Renal cortical epithelial cell (primary cell): ENCODE measurements around the gene MAP6D1. TPM values are rescaled to one million over a fixed set of nuclear protein-coding genes. Genes with fewer than 3 reads are reported as not detected.
A peak's percentile ranks its signal among the peaks of the same experiment; 100 is the strongest.
"Not testable (repeated sequence)": the region's sequence is repeated elsewhere in the genome, so short reads cannot be mapped to it uniquely, and the experiment has no call there.

Experiments
- DNase-seq: peaks from one replicate; pipeline ENCODE4 v3.0.0-alpha.2; 2011; ENCODE audit warnings: low read depth
- total RNA-seq: library from RNA; depleted of rRNA; stranded (reverse); fragments of >200 nt; gene quantifications from 2 replicates; pipeline ENCODE4 v1.2.3, GENCODE V29; 2014

MAP6D1 gene
- total RNA-seq, 1 donor from 2014 or later = 2.5 TPM

DNA sequence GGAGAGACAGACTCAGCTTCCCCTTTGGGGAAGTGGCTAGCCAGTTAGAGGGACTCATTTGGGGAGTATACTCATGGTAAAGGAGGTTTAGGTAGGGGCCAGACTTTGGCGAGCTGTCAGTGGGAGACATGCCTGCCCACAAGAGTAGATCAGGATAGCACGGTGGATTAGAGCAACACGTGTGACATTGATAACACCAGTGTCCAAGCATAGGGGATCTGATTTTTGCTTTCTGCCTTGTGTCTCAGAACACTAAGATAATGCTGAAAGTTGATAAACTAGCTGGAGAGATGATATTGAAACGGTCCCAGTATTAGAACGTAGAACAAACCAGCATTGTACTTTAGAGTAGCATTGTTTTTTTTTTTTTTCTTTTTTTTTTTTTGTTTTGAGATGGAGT lies 25.9 kb downstream of the MAP6D1 start:
- no peak for DNase-seq

DNA sequence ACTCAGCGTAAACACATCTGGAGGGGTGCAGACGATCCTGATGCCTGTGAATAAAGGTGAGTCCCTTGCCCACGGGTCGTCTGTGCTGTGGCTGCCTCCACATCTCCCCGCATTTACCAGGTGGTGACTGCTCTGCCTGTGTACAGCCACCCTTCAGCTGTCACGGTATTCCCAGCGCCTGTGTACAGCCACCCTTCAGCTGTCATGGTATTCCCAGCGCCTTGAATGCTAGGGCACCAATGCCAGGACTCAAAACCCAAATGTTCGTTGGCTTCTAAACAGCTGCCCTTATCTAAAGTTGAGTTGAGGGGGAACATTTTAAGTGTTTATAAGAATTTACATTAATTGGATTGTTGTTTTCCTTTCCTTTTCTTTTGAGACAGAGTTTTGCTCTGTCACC lies 27.4 kb downstream of the MAP6D1 start:
- DNase-seq = no peak

DNA sequence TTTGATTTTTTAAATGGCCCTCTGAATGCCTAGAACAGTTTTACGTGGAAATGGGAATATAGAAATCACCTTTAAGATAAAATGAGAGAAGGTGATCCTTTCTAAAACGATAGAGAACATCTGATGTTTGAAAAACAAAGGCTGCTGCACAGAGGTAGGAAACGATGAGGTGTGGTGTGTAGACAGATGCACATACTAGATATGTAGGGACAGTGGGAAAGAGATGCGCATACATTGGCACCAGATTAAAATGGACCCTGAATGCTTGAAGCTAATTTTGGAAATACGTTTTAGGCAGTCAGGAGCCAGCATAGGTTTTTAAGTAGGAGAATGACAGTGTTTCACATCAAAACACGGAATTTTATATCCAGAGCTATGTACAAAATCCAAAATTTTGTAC lies 29.0 kb downstream of the MAP6D1 start:
- DNase-seq = no peak

DNA sequence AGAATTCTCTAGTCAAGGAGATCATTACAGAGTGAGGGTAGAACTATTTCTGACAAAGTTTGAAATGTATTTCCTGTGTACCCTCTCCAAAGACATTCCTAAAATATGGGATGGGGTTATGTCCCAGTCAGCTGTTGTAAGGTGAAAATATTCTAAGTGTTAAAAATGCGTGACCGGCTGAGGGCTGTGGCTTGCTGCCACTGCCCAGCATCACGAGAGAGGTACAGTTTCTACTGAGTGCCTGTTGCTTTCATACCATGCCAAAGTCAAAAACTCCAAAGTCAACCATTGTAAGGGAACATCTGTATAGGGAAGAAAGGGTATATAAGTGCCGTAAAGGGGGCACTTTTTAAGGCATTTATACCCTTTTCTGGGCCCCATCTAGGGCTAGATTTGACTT lies 30.9 kb downstream of the MAP6D1 start:
- no peak for DNase-seq

DNA sequence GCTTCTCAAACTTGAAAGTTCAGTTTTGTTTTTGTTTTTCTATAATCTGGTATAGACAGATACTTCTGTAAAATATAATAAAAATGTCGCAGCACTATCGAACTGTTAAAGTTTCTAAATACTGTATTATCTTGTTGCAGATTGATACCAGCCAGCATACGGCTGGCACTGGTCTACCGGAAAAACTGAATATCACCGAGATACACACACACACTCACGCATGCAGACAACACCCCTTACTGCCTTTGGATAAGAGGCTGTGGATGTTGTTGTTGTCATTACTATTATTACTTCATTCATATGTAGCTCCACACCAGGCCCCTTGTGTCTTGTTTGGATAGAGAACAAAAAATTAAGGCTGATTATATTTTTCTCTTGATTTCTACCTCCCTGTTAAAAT lies 32.4 kb downstream of the MAP6D1 start:
- DNase-seq = no peak

DNA sequence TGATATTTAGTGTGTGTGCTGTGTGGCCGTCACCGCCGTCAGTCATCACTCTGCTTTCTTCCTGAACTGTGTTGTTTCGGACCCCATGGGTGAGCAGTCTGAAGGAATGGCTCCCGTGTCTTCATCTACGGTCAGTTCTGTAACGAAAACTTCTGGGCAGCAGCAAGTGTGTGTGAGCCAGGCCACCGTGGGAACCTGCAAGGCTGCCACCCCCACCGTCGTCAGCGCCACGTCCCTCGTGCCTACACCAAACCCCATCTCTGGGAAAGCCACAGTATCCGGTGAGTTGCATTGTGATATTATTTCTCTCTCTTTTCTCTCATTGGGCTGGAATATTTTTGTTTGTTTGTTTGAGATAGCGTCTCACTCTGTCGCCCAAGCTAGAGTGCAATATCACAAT lies 34.7 kb downstream of the MAP6D1 start:
- DNase-seq = no peak

DNA sequence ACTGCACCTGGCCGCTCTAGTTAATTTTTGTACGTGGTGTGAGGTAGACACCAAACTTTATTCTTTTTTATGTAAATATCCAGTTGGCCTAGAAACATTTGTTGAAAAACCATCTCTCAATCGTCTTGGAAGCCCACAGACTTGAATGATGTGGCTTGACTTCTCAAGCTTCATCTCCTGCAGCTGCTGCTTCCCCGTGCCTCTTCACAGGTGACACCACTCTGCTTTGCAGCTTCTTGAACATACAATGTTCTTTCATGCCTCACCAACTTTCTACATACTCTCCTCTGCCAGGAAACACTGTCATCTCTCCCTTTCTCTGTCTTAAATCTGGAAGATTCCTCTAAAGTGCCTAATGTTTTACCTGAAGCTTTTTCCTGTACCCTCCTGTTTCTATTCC lies 35.6 kb downstream of the MAP6D1 start:
- no peak for DNase-seq

DNA sequence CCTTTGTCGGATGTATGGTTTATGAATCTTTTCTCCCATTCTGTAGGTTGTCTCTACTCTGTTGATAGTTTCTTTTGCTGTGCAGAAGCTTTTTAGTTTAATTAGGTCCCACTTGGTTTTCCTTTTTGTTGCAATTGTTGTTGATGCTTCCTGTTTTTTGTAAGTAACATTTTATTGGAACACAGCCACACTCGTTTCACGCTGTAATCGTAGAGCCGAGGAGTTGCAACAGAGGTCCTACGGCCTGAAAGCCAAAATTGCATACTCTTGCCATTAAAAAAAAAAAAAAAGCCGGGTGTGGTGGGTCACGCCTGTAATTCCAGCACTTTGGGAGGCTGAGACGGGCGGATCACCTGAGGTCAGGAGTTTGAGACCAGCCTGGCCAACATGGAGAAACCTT lies 40.9 kb downstream of the MAP6D1 start:
- DNase-seq = not testable (repeated sequence)

DNA sequence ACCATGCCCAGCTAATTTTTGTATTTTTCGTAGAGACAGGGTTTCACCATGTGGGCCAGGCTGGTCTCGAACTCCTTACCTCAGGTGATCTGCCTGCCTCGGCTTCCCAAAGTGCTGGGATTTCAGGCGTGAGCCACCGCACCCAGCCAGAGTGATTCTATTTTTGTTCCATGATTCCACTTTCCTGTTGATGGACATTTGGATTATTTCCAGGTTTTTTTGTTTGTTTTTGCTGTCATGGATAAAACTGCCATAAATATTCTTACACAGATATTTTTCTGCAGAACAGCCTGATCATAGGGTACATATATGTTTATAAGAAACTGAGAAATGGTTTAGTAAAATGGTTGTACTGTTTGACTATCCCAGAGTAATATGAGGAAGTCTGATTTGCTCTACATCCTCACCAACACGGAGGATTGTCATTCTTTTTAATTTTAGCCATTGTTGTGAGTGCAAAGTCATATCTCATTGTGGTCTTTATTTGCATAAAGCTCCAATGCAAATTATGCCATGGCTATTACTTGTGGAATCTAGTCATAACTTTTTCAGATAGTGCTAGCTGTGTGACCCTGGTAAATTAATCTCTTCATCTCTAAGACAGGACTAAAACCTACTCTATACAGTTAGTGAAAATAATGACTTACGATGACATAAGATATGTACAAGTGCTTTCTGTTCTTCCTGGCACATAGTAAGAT lies 42.7 kb downstream of the MAP6D1 start:
- DNase-seq = no peak

DNA sequence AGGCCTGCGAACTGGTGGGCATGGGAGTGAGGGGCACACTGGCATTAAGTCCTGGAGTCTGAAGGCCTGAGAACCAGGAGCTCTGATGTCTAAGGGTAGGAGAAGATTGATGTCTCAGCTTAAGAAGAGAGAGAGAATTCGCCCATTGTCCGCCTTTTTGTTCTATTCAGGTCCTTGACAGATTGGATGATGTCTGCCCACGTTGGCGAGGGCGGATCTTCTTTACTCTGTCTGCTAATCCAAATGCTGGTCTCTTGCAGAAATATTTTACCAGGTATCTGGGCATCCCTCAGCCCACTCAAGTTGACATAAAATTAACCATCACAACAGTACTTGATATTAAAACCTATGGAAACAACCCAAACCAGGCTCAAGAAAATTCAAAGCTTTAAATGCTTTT lies 44.1 kb downstream of the MAP6D1 start:
- no peak for DNase-seq

DNA sequence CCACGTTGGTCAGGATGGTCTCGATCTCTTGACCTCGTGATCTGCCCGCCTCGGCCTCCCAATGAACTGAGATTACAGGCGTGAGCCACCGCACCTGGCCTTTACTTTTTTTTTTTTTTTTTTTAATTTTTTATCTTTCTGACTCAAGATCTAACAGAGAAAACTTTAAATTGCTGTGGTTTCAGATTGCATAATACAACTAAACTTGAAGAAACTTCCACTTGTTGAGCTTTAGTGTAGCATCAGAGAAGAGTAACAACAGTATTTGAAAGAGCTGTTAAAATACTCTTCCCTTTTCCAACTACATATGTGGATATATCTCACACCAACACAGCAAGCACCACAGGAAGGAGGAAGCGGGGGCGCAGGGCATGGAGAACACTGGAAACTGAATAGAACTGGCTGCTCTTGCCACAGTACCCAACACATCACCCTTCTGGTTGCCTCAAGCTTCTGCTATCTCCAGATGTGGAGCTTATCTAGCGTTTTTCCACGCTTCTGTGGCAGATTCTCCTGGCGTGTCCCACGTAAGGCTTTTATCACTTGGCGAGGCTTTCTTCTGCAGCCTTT lies 45.4 kb downstream of the MAP6D1 start:
- no peak for DNase-seq

DNA sequence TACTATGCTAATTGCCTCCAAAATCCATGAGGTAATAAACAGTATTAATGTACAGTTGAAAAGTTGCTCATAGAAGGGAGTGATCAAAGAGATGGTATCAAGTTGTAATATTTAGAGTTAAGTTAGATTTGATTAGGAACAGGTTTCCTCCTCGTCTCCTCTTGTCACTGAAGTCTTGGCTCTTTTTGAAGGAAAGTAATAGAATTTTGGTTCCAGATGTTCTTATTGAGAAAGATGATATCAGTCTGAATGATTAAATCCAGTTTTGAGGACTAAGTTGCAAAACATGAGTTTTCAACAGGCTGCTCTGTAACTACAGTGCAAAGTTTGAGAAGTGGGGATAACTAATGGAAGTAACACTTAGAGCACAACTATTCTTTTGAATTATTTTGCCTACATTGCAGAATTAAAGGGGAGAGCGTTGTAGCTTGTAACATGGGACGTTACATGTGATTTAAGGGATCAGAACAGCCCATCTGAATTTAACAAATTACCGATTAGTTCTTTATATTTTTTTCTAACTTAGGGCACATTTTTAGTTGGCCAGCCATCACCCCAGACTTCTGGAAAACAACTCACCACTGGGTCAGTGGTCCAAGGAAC lies 48.3 kb downstream of the MAP6D1 start:
- no peak for DNase-seq

DNA sequence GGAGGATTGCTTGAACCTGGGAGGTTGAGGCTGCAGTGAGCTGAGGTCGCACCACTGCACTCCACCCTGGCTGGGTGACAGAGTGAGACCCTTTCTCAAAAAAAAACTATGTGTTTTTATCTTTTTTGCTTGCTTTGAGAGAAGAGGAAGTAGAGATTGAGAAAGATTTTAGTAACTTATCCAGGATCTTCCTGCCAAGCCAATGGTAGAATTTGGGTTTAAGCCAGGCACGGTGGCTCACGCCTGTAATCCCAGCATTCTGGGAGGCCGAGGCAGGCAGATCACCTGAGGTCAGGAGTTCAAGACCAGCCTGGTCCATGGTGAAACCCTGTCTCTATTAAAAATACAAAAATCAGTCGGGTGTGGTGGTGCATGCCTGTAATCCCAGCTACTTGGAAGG lies 48.9 kb downstream of the MAP6D1 start:
- not testable (repeated sequence) for DNase-seq

DNA sequence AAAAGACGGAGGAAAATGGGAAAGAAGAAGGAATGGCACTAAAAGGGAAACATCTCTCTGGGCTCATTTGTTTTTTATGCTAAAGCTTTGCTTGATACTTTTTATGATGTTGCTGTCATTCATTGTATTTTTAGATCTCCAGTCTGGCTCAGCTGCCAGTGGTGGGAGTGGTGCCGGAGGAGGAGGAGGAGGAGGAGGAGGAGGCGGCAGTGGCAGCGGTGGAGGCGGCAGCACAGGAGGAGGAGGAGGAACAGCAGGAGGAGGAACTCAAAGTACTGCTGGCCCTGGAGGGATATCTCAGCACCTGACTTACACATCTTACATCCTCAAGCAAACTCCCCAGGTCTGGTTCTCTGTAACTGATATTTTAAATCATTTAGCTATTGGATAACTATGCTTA lies 49.6 kb downstream of the MAP6D1 start:
- DNase-seq = no peak

DNA sequence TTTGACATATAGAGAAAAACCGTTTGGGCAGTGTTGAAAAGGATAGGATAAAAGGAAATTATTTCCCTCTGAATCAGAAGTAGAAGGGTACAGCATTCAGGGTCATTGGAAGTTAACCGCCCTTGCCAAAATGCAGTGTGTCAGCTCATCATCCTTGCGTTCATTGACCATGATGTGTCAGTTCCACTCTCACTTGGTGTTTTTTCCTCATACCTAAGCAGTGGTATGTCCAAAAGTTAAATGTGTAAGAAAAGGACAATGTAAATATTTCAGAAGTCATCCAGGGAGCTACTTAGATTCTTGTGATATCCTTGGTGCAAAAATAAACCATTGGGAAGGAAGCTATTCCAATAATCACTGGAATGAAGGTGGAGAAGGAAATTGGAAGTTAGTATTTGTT lies 50.7 kb downstream of the MAP6D1 start:
- peak; percentile 13 for DNase-seq

DNA sequence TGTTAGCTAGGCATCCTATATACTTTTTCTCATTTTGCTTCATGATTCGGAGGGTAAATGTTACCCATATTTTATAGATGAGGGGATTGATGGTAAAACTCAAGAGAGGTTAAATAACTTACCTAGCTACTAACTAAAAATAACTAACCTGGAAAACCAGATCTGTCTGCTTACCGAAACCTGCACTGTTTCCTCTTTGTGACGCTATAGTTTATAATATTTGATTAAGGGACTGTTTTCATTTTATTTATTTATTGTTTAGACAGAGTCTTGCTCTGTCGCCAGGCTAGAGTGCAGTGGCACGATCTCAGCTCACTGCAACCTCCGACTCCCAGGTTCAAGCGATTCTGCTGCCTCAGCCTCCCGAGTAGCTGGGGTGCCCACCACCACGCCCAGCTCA lies 55.9 kb downstream of the MAP6D1 start:
- DNase-seq = no peak

DNA sequence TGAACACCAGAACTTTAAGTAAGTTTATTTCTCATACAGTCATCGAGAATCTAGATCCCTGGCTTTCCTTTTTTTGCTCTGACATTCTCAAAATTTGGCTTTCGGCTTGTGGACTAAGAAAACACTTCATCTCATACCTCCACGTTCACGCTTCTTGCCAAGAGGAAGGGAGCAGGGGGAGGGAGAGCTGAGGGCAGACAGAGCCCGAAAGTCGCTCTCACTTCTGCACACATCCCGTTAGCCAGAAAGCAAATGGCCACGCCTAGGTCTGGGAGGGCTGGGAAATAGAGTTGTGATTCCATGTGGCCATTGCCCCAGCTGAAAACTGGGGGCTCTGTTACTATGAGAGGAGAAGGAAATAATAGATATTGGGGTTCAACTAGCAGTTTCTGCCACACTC lies 57.3 kb downstream of the MAP6D1 start:
- no peak for DNase-seq

DNA sequence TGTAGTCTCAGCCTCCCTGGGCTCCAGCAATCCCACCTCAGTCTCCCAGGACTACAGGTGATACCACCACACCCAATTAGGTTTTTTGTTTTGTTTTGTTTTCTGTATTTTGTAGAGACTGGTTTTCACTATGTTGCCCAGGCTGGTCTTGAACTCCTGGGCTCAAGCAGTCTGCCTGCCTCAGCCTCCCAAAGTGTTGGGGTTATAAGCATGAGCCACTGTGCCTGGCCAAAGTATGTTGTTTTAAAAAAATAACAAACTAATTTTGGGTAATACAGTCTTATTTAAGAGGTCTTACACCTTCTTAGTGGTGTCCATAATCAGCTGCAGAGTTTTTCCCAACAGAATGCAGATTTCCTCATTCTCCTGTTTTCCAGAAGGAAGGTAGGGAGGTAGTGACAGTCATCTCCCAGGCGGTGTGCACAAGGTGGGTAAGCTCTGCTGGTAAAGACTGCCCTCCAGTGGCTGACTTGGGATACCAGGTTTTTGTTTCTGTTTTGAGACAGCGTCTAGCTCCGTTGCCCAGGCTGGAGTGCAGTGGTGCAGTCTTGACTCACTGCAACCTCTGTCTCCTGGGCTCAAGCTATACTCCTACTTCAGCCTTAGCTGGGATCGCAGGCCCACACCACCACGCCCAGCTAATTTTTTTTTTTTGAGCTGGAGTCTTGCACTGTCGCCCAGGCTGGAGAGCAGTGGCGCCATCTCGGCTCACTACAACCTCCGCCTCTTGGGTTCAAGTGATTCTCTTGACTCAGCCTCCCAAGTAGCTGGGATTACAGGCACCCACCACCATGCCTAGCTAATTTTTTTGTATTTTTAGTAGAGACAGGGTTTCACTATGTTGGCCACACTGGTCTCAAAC lies 58.4 kb downstream of the MAP6D1 start:
- peak; percentile 76 for DNase-seq

DNA sequence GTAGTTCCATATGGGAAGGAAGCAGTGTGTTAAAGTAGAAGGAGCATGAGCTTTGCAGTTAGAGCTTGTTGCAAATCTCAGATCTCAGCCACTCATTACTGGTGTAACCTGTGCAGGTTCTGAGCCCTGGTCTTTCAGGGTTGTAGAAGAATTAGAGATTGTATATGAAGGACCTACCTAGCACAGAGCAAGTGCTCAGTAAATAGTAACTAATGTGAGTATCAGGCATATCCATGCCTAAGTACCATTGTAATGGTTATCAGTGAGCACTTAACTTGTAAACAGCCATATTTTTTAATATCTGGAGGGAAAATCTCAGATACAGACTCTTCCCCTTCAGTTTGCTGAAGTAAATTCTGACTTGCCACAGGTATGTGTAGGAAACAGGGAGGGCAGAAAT lies 59.3 kb downstream of the MAP6D1 start:
- no peak for DNase-seq
